Trophoblast cell (in vitro differentiated cells and primary cell): ENCODE measurements around the gene F10.

Experiments
- DNase-seq, 2 donors: peaks; one replicate each; pipeline ENCODE4 v3.0.0-alpha.2; 2016
- H2AFZ ChIP-seq: 2 replicates; pipeline ENCODE4 v1.6.1; 2013; ENCODE audit warnings: low read length, moderate library complexity, mild to moderate bottlenecking; ENCODE audit not compliant: insufficient read depth, poor library complexity
- H2AK5ac ChIP-seq: 2 replicates; pipeline ENCODE4 v1.6.1; 2013; ENCODE audit warnings: mild to moderate bottlenecking, low read length
- H2BK120ac ChIP-seq: 2 replicates; pipeline ENCODE4 v1.6.1; 2013; ENCODE audit warnings: low read length, mild to moderate bottlenecking, moderate library complexity; ENCODE audit not compliant: insufficient read depth, poor library complexity
- H2BK12ac ChIP-seq: 2 replicates; pipeline ENCODE4 v1.6.1; 2013; ENCODE audit warnings: mild to moderate bottlenecking, low read length, moderate library complexity
- H2BK5ac ChIP-seq: 2 replicates; pipeline ENCODE4 v1.6.1; 2013; ENCODE audit warnings: low read length, low read depth, moderate library complexity, mild to moderate bottlenecking; ENCODE audit not compliant: poor library complexity
- H3K14ac ChIP-seq: 2 replicates; pipeline ENCODE4 v1.6.1; 2013; ENCODE audit warnings: mild to moderate bottlenecking, low read length
- H3K18ac ChIP-seq: 2 replicates; pipeline ENCODE4 v1.6.1; 2013; ENCODE audit warnings: mild to moderate bottlenecking, low read length
- H3K23ac ChIP-seq: 2 replicates; pipeline ENCODE4 v1.6.1; 2013; ENCODE audit warnings: low read length
- H3K27ac ChIP-seq: 2 replicates; pipeline ENCODE4 v1.5.1; 2013; ENCODE audit warnings: low read depth, mild to moderate bottlenecking, inconsistent platforms, low read length, moderate library complexity
- H3K27me3 ChIP-seq: 2 replicates; pipeline ENCODE4 v1.6.1; 2013; ENCODE audit warnings: inconsistent platforms, mild to moderate bottlenecking, low read length, moderate library complexity; ENCODE audit not compliant: insufficient read depth
- H3K36me3 ChIP-seq, 2 experiments: 1 replicate in 1 of 2; 2 replicates in 1 of 2; pipeline ENCODE4 v1.6.1; 2013; ENCODE audit warnings: low read length in 2 of 2, mild to moderate bottlenecking in 2 of 2, moderate library complexity in 1 of 2; ENCODE audit not compliant: insufficient read depth in 2 of 2, control insufficient read depth in 1 of 2
- H3K4ac ChIP-seq: 2 replicates; pipeline ENCODE4 v1.6.1; 2013; ENCODE audit warnings: low read depth, mild to moderate bottlenecking, low read length, moderate library complexity
- H3K4me1 ChIP-seq, 2 experiments: 1 replicate in 1 of 2; 2 replicates in 1 of 2; pipeline ENCODE4 v1.6.1; 2013; ENCODE audit warnings: low read length in 2 of 2, mild to moderate bottlenecking in 2 of 2, moderate library complexity in 1 of 2; ENCODE audit not compliant: insufficient read depth in 2 of 2, control insufficient read depth in 1 of 2
- H3K4me2 ChIP-seq: 2 replicates; pipeline ENCODE4 v1.6.1; 2013; ENCODE audit warnings: inconsistent platforms, mild to moderate bottlenecking, low read length, moderate library complexity
- H3K4me3 ChIP-seq: 2 replicates; pipeline ENCODE4 v1.5.1; 2013; ENCODE audit warnings: mild to moderate bottlenecking, low read depth, low read length, inconsistent platforms
- H3K79me1 ChIP-seq: one replicate; pipeline ENCODE4 v1.6.1; 2013; ENCODE audit warnings: low read length
- H3K79me2 ChIP-seq: 2 replicates; pipeline ENCODE4 v1.6.1; 2013; ENCODE audit warnings: low read length, mild to moderate bottlenecking; ENCODE audit not compliant: control insufficient read depth, insufficient read depth, poor library complexity
- H3K9ac ChIP-seq: 2 replicates; pipeline ENCODE4 v1.6.1; 2013; ENCODE audit warnings: mild to moderate bottlenecking, low read length
- H3K9me3 ChIP-seq: 2 replicates; pipeline ENCODE4 v1.6.1; 2013; ENCODE audit warnings: low read depth, mild to moderate bottlenecking, control low read depth, inconsistent platforms, low read length; ENCODE audit not compliant: insufficient read depth
- H4K12ac ChIP-seq: 2 replicates; pipeline ENCODE4 v1.6.1; 2013; ENCODE audit warnings: low read depth, mild to moderate bottlenecking, low read length, moderate library complexity
- H4K8ac ChIP-seq: 2 replicates; pipeline ENCODE4 v1.6.1; 2013; ENCODE audit warnings: low read depth, mild to moderate bottlenecking, low read length, moderate library complexity
- H4K91ac ChIP-seq: one replicate; pipeline ENCODE4 v1.6.1; 2013; ENCODE audit warnings: low read depth, mild to moderate bottlenecking, low read length, moderate library complexity
- WGBS: extraction: QIAGEN DNeasy Blood & Tissue Kit; methylation state at CpG from one replicate; pipeline ENCODE4 v1.1.7; 2013; ENCODE audit warnings: missing lambda C conversion rate; ENCODE audit not compliant: insufficient read length, insufficient coverage; ENCODE audit errors: extremely low coverage; 5-methylcytosine and 5-hydroxymethylcytosine counted together

The F10 gene

DNA sequence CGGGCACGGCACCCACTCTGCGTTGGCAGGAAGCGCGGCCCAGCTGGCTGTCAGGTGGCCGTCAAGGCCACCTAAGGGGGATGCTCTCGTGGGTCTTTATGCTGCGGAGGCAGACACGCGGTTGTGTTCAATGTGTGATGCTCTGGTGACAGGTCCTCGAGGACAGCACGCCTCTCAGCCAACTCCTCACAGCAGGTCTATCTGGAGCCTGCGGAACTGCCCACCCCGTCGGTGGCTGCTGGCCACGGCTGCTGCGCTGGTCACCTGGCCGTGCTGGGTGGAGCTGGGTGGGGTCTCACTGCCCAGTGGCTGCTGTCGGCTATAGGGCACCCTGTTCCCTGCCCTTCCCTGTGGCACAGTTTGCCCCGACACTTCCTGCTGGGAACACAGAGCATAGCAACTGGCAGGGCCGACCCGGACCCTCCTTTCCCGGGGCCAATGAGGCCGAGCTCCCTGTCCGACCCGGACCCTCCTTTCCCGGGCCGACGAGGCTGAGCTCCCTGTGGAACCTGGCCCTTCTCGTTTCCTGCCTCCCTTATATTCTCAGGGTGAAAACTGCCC, 31.3 kb upstream of the F10 start:
- Histone ChIP-seq H3K79me2 (no peaks in the 10 kb centered on the region), H3K27ac (no peak overlapping the region), H3K27me3 (no peaks in the 10 kb centered on the region), H3K36me3 (no peaks in the 10 kb centered on the region), H2BK5ac (no peak overlapping the region), H2BK12ac (no peak overlapping the region), H3K18ac (no peak overlapping the region), H3K23ac (no peak overlapping the region), H2AK5ac (no peak overlapping the region), H4K8ac (no peak overlapping the region), H2AFZ (no peak overlapping the region), H3K4ac (no peak overlapping the region), H3K9me3 (peaks cover 2% of the 10 kb centered on the region), H3K4me1 (peaks cover 0 to 2% of the 10 kb centered on the region in 2 experiments), H2BK120ac (no peak overlapping the region), H3K4me2 (no peak overlapping the region), H3K4me3 (no peak overlapping the region), H3K79me1 (no peaks in the 10 kb centered on the region), H4K12ac (no peak overlapping the region), H4K91ac (no peak overlapping the region), H3K14ac (no peak overlapping the region), H3K9ac (no peak overlapping the region)
- WGBS, result no CpG with 5 or more reads among the region's 30 CpGs
- DNase-seq, result no peak

DNA sequence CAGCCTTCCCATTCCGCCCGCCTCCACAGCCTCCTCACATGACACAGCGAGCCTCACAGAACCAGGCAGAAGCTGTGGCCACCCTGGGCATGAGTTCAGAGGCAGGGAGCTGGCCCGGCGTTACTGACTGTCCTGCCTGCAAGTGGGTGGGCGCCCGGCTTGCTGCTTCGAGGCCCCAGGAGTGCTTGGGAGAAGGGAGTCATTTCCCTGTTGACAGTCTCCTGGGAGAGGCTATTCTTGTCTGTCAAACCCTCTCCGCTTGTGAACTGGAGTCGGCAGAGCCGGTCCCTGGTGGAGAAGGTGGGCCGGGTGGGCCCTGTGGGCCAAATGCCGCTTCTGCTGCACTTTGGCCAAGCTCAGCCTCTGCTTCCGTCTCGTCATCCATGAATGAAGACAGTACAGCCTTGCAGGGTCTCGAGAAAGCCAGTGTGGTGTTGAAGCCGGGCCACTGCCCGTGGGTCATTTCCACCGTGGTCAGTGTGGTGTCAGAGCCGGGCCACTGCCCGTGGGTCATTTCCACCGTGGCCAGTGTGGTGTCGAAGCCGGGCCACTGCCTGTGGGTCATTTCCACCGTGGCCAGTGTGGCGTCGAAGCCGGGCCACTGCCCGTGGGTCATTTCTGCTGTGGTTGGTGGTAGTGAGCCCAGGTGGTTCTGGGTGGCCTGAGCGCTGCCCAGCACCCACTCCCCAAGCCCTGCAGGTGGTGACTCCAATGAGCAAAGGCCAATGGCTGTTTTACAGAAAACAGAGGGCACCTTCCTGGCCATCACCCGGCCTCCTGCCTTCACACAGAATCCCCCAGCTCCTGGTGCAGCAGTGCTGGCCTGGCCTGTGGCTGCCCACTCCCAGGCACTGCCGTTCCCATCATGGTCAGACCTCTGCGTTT, 30.5 kb upstream of the F10 start:
- Histone ChIP-seq H3K4me3 (no peak overlapping the region), H3K36me3 (no peaks in the 10 kb centered on the region), H3K9ac (no peak overlapping the region), H3K14ac (no peak overlapping the region), H3K27me3 (no peaks in the 10 kb centered on the region), H4K91ac (no peak overlapping the region), H3K27ac (no peak overlapping the region), H3K4me2 (no peak overlapping the region), H4K12ac (no peak overlapping the region), H3K79me1 (no peaks in the 10 kb centered on the region), H2BK5ac (no peak overlapping the region), H2BK12ac (no peak overlapping the region), H2AFZ (no peak overlapping the region), H2AK5ac (no peak overlapping the region), H4K8ac (no peak overlapping the region), H2BK120ac (no peak overlapping the region), H3K9me3 (peaks cover 2% of the 10 kb centered on the region), H3K23ac (no peak overlapping the region), H3K79me2 (no peaks in the 10 kb centered on the region), H3K4ac (no peak overlapping the region), H3K18ac (no peak overlapping the region), H3K4me1 (peaks cover 0 to 2% of the 10 kb centered on the region in 2 experiments)
- DNase-seq, result no peak
- no CpG with 5 or more reads among the region's 33 CpGs for WGBS

- Histone ChIP-seq H2BK12ac (no peak overlapping the region), H3K4me1 (peaks cover 0 to 2% of the 10 kb centered on the region in 2 experiments), H3K27me3 (no peaks in the 10 kb centered on the region), H2BK5ac (no peak overlapping the region), H3K14ac (no peak overlapping the region), H3K79me1 (no peaks in the 10 kb centered on the region), H3K79me2 (no peaks in the 10 kb centered on the region), H4K91ac (no peak overlapping the region), H3K4me2 (no peak overlapping the region), H2BK120ac (no peak overlapping the region), H3K4ac (no peak overlapping the region), H3K9ac (no peak overlapping the region), H3K9me3 (peaks cover 2% of the 10 kb centered on the region), H4K8ac (no peak overlapping the region), H3K27ac (no peak overlapping the region), H4K12ac (no peak overlapping the region), H2AFZ (no peak overlapping the region), H3K18ac (no peak overlapping the region), H2AK5ac (no peak overlapping the region), H3K4me3 (no peak overlapping the region), H3K36me3 (no peaks in the 10 kb centered on the region), H3K23ac (no peak overlapping the region)
- no CpG with 5 or more reads among the region's 25 CpGs for WGBS
- DNase-seq, result no peak
Measured at GRCh38 chr13:113092776-113093579, 29.6 kb upstream of the F10 start.

DNA sequence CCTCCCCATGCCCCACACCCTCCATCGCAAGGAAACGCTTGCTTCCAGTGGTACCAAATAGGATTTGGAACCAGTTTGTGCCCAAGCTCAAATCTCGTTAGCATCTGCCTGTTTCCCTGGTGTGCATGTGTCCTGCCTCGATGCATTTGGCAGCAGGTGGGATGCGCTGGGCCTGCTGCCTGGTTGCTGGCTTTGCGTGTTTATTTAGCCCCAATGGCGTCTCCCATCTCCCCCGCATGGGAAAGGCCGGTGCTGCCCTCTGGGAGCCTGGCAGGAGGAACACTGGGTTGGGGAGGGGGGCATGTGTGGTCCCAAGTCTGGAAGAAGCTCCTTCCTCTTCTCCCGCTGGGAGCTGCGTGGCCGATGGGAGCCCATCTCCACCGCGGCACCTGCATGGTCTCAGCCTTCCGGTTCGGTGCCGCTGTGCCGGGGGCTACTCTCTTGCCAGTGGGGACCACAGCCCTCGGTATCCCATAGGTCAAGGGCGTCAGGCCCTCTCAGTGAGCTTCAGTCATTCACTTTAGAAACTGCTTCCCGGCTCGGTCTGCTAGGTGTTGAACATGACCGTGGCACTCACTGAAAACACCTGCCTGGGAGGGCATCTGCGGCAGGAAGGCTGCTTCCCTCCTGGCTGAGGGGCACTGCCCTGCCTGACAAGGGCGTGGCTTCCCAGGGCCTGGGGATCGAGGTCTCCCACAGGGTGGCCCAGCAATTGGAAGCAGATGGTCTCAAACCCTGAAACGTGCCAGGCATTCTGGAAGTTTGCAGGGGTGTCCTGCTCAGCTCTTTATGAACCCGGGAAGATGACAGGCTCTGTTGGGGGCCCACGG, 28.8 kb upstream of the F10 start:
- Histone ChIP-seq H2BK5ac (no peak overlapping the region), H3K4me3 (no peak overlapping the region), H3K23ac (no peak overlapping the region), H3K79me1 (no peaks in the 10 kb centered on the region), H2BK120ac (no peak overlapping the region), H3K9ac (no peak overlapping the region), H2AK5ac (no peak overlapping the region), H3K27me3 (no peaks in the 10 kb centered on the region), H3K36me3 (no peaks in the 10 kb centered on the region), H3K4me1 (peaks cover 0 to 2% of the 10 kb centered on the region in 2 experiments), H4K91ac (no peak overlapping the region), H3K79me2 (no peaks in the 10 kb centered on the region), H2AFZ (no peak overlapping the region), H3K4ac (no peak overlapping the region), H3K27ac (no peak overlapping the region), H4K8ac (no peak overlapping the region), H4K12ac (no peak overlapping the region), H3K18ac (no peak overlapping the region), H3K9me3 (peaks cover 2% of the 10 kb centered on the region), H3K4me2 (no peak overlapping the region), H2BK12ac (no peak overlapping the region), H3K14ac (no peak overlapping the region)
- no CpG with 5 or more reads among the region's 29 CpGs for WGBS
- no peak for DNase-seq
